Kasumi-1 (cell line): ENCODE measurements around the gene NEK4.

Experiments used
- DNase-seq, 2 experiments: peaks; one replicate each; lab custom pipeline; 2025; lab: John Stamatoyannopoulos, UW

NEK4 gene

GRCh38 chr3:52792961-52793695 lies 22.4 kb upstream of the NEK4 start:
- no peak for DNase-seq

DNA sequence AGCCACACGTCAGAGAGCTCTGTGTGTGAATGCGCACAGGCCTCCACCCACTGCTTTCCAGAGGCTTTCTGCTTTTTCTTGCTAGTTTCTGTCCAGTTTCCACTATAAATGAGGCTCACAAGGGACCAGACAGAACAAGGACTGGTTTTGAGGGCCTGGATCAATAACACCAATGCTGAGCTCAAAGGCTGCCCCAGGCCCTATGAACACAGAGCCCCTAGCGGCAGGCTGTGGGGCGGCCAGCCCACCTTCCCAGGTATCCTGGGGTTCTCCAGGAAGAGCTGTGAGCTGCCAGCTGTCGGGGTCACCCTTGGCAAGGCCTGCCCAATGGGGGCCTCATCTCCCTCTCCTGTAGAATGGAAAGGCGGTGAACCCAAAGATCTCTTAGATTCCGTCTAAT lies 21.7 kb upstream of the NEK4 start:
- DNase-seq, result no peak

GRCh38 chr3:52791928-52792327 lies 21.2 kb upstream of the NEK4 start:
- DNase-seq, result no peak

DNA sequence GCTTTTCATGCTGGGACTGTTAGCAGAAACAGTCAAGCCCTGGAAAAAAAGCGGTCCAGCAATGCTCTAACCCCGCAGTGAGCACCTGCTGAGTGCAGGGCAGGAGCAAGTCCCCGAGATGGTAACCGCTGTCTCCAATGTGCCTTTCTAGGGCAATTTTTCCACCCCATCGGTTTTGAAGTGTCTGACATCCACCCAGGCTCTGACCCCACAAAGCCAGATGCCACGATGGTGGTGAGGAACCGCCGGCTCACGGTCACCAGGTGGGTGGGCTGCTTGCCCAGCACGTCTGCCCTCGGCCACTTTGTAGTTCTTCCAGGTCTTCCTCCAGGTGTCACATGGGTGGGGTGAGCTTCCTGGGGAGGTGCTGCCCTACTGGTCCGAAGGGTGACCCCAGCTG lies 20.6 kb upstream of the NEK4 start:
- no peak for DNase-seq

DNA sequence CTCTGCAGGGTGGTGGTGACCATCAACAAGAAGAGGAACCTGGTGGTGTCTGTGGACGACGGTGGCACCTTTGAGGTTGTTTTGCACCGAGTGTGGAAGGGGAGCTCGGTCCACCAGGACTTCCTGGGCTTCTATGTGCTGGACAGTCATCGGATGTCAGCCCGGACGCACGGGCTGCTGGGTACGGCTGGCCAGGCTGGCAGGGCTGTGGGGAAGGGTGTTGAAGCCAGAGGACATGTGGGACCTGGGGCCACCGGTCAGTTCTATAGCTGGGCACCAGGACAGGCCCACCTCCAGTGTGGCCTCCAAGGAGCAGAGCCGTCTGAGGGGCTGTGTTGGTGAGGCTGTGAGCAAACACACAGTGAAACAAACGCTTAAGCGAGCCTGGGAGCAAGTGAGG lies 20.0 kb upstream of the NEK4 start:
- no peak for DNase-seq

DNA sequence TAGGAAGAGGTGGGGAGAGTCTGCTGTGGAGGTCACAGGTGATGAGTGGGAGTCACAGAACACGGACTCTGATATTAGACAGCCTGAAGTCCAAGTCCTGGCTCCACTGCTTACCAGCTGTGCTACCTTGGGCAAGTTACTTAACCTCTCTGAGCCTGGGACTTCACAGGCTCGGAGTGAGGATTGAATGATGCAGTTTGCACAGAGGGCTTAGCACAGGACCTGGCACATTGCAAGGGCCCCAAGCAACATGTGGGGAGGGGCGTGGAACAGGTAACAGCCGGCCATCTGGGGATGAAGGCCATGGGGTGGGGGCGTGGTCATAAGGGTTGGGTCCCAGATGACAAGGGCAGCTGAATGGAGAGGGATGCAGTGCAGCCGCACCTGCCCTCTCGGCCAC lies 19.6 kb upstream of the NEK4 start:
- DNase-seq, result no peak

DNA sequence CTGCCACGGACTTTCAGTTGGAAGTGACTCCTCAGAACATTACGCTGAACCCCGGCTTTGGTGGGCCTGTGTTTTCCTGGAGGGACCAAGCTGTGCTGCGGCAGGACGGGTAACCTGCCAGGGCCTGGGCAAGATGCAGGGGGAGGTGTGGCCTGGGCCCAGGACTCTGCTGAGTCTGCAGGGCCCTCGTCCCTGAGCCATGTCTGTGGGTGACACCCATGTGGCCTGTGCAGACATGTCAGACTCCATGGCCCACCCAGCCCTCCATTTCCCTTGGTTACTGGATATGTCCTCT lies 19.0 kb upstream of the NEK4 start:
- no peak for DNase-seq

DNA sequence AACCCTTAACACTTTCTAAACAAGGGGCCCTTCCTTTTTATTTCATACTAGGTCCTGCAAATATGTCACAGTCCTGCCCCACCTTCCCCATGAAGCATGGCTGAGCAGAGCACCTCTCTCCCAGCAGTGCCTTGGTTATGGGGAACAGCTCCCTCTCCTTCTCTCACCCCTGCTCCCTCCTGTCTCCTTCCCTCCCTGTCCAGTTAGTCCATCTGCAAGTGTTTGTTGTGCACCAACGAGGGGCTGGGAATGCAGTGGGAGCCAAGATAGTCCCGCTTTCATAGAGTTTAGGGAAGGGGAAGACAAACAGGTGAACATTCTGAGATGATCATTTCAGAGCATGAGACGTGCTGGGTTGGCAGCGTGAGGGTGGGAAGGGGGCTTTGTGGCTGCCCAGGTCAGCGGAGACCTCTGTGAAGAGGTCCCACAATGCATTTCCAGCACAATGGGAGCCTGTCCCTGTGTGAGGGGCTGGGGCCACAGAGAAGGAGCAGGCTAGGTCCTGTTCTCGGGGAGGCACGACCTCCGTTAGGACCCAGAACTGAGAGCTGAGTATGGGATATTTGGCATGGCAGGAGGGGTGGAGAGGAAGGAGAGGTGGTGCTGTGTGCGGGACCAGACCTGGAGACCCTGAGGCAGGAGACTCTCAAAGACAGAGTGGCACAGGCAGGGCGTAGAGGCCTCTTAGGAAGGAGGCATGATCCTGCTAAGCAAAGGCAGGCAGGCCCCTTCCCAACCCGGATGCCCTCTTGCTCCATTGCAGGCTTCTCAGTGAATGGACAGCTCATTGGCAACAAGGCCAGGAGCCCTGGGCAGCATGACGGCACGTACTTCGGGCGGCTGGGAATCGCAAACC lies 18.4 kb upstream of the NEK4 start:
- no peak for DNase-seq

DNA sequence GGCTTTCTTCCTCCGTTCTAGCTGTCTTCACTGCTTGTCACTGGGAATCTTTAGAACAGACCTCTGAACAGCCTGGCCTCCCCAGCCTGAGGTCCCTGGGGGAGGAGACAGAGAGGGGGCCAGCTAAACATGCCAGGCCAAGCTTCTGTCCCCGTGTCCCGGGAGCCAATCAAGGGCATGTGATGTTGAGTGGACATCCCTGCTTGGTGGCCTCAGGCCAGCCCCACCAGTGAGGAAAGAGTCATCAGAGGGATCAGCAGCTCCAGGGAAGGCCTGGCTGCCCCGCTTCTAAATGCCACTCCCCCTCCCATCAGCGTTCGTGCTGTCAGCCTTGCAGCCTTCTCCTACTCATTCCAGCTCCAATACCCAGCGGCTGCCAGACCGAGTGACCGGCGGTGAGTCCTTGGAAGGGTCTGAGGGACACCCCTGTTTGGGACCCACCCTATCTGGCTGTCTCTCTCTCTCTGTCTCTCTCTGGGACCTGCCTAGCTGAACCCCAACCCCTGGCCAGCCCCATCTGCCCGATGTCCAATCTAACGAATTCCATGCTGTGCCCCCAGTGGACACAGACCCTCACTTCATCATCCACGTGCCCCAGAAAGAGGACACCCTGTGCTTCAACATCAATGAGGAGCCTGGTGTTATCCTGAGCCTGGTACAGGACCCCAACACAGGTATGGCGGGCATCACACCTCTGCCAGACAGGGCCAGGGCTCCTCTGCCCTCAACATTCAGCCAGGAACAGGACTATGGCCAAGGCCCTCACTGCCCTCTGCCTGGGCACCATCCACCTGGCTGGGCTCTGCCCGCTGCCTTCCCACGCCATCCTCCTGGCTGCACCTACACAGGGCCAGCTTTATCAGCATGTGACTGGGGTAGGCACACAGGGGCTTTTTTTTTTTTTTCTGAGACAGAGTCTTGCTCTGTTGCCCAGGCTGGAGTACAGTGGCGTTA lies 17.2 kb upstream of the NEK4 start:
- no peak for DNase-seq

DNA sequence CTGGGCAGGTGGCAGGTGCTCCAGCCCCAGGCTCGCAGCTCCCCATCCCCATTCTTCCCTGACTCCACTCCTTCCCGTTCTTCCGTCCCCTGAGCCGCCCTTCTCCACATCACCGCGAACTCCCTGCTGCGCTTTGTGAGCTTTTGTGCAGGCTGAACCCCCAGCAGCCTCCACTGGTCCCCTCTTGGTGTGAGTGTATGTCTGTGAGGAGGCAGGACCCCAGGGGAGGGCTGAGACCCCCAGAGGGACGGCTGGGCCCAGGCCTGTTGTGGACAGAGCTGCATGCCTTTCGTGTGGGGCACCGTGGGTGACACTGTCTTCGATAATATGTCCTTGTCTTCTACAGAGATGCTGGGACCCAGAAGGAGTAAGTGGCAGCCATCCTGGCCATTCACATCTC lies 16.5 kb upstream of the NEK4 start:
- no peak for DNase-seq

- no peak for DNase-seq
Observed at GRCh38 chr3:52786330-52787215, 15.8 kb upstream of the NEK4 start.

DNA sequence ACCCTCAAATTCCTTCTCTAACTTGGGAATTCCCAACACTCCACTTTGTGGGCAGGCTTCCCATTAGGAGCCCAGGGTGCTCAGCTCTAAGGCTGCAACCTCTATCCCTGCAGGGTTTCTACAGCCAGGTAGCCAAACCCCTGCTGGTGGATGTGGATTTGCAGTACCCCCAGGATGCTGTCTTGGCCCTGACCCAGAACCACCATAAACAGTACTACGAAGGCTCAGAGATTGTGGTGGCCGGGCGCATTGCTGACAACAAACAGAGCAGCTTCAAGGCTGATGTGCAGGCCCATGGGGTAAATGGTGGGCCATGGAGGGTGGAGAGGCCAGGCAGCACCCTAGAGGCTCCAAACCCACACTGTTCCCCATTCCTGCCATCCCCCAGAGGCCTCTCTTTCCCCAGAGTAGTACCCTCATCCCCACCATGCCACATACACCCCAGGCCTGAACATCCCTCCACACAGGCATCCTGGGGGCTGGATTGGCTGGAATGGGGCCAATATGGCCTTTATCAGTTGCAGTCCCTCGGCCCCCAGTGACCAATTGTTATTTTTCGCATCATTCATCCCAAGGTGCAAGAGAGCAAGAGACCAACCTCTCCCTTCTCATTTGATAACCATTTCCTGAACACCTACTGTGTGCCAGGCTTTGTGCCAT lies 14.3 kb upstream of the NEK4 start:
- no peak for DNase-seq

DNA sequence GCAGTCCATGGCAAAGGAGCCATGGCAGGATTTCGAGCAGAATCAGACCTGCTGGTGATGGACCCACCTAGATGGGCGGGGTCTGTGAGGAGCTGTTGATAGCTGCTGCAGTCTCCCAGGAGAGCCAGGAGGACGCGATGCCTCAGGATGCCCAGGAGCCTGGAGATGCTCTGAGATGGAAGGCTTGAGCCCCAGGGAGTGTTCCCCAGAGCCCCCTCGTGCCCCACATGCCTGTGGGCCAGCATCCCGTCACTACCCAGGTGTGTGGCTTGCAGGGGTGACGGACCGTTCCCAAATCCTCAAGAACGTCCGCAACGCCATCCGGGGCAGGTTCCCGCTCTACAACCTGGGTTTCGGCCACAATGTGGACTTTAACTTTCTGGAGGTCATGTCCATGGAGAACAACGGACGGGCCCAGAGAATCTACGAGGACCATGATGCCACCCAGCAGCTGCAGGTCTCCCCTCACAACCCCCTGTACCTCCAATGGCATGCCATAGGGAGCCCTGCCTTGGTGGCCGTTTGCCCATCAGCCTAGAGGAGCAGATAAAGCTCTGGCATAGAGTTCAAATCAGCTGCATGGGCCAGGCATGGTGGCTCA lies 13.4 kb upstream of the NEK4 start:
- no peak for DNase-seq

DNA sequence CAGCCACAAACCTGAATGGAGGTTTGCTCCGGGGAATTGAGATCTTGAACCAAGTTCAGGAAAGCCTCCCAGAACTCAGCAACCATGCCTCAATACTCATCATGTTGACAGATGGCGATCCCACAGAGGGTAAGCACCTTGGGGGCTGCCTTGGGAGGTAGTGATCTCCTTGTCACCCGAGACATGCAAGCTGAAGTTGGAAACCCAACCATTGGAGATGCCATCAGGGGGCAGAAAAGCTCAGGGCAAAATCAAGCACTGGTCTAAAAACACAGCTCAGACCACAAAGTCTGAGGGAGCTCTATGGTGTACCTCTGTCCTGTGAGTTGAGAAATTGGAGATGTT lies 12.4 kb upstream of the NEK4 start:
- no peak for DNase-seq

- no peak for DNase-seq
Observed at GRCh38 chr3:52782412-52783210, 11.9 kb upstream of the NEK4 start.

DNA sequence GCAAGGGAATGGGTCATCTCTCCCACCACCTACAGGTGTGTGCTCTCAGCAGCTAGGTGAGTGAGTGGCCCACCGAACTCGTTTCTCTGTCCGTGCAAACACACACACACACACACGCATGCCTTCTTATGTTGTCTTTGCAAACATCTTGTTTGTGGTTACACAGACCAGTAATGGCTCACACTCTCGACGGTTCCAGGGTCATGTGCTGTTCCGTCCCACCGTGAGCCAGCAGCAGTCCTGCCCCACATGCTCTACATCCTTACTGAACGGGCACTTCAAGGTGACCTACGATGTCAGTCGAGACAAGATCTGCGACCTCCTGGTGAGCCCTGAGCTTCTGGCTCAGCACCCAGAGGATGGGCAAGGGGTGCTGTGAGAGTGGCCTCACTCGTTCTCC lies 11.0 kb upstream of the NEK4 start:
- no peak for DNase-seq

GRCh38 chr3:52779837-52780585 lies 9.3 kb upstream of the NEK4 start:
- DNase-seq, result no peak

GRCh38 chr3:52779011-52779836 lies 8.5 kb upstream of the NEK4 start:
- DNase-seq, result peak; percentile 54 to 74
